Epithelial cell of esophagus (primary cell): ENCODE measurements around the gene PNPO.
A peak's percentile ranks its signal among the peaks of the same experiment; 100 is the strongest.

Experiments
- DNase-seq: peaks from one replicate; pipeline ENCODE4 v3.0.0; 2010; ENCODE audit warnings: low read depth
- H3K4me3 ChIP-seq: 2 replicates; pipeline ENCODE4 v1.5.1; 2011; ENCODE audit warnings: mild to moderate bottlenecking, low read length, control low read depth
- CTCF ChIP-seq: IDR thresholded peaks from 2 replicates; pipeline ENCODE4 v1.5.1; 2011; ENCODE audit warnings: low read depth, mild to moderate bottlenecking, low read length, control low read depth, inconsistent platforms; ENCODE audit not compliant: insufficient read depth; ENCODE audit errors: missing control alignments

The PNPO gene

GRCh38 chr17:47907932-47908562 is 33.3 kb upstream of the PNPO start:
- no peak for DNase-seq
- no peak for TF ChIP-seq CTCF
- no peak overlapping the region for H3K4me3 ChIP-seq

- H3K4me3 ChIP-seq, result no peak overlapping the region
- DNase-seq, result no peak
- no peak for TF ChIP-seq CTCF
These were observed 28.3 kb upstream of the PNPO start for GRCh38 chr17:47913050-47913449.

GRCh38 chr17:47914306-47914948 is 26.9 kb upstream of the PNPO start:
- no peak overlapping the region for H3K4me3 ChIP-seq
- no peak for DNase-seq
- TF ChIP-seq CTCF, result no peak

GRCh38 chr17:47915776-47916398 is 25.5 kb upstream of the PNPO start:
- peak; percentile 42 for DNase-seq
- H3K4me3 ChIP-seq, result no peak overlapping the region
- no peak for TF ChIP-seq CTCF

- H3K4me3 ChIP-seq, result no peak overlapping the region
- DNase-seq, result no peak
- no peak for TF ChIP-seq CTCF
These were observed 24.7 kb upstream of the PNPO start for GRCh38 chr17:47916489-47917208.

- no peak overlapping the region for H3K4me3 ChIP-seq
- no peak for TF ChIP-seq CTCF
- no peak for DNase-seq
These were observed 23.8 kb upstream of the PNPO start for GRCh38 chr17:47917581-47917980.
